CD14-positive monocyte (primary cell): Measurements from ENCODE around the gene CNTLN. TPM values are rescaled to one million over a fixed set of nuclear protein-coding genes. Genes with fewer than 3 reads are reported as not detected.

Experiments used
- DNase-seq, 3 donors: peaks; one replicate each; pipeline ENCODE4 v3.0.0-alpha.2; 2011 to 2022
- H2AFZ ChIP-seq: 2 replicates; pipeline ENCODE4 v1.6.0; 2012; ENCODE audit warnings: mild to moderate bottlenecking, low read depth, low read length, inconsistent platforms; ENCODE audit not compliant: insufficient read depth, poor library complexity, severe bottlenecking
- H3K27ac ChIP-seq, 2 donors: 1 replicate in 1 of 2; 2 replicates in 1 of 2; pipeline ENCODE4 v1.5.1; 2012 to 2013; ENCODE audit warnings: low read length in 2 of 2, control low read depth in 1 of 2, inconsistent platforms in 1 of 2, low read depth in 1 of 2, mild to moderate bottlenecking in 1 of 2
- H3K27me3 ChIP-seq, 2 donors: one replicate each; pipeline versions ENCODE4 v1.6.0 to v1.6.1; 2011 to 2013; ENCODE audit warnings: low read length in 2 of 2; ENCODE audit not compliant: control insufficient read depth in 2 of 2, insufficient read depth in 2 of 2
- H3K36me3 ChIP-seq, 2 donors: replicated peaks in 1 of 2; 1 replicate in 1 of 2; 2 replicates in 1 of 2; pipeline versions ENCODE4 v1.5.1 to v1.6.1; 2012 to 2013; ENCODE audit warnings: low read length in 2 of 2, control low read depth in 1 of 2, inconsistent platforms in 1 of 2, mild to moderate bottlenecking in 1 of 2; ENCODE audit not compliant: insufficient read depth in 2 of 2, control insufficient read depth in 1 of 2
- H3K4me1 ChIP-seq, 2 donors: 1 replicate in 1 of 2; 2 replicates in 1 of 2; pipeline versions ENCODE4 v1.5.1 to v1.6.1; 2012 to 2013; ENCODE audit warnings: low read length in 2 of 2, control low read depth in 1 of 2, inconsistent platforms in 1 of 2, mild to moderate bottlenecking in 1 of 2, moderate library complexity in 1 of 2; ENCODE audit not compliant: insufficient read depth in 2 of 2, control insufficient read depth in 1 of 2
- H3K4me2 ChIP-seq: replicated peaks from 2 replicates; pipeline ENCODE3; 2012; ENCODE audit warnings: low read length, moderate library complexity, mild to moderate bottlenecking; ENCODE audit not compliant: poor library complexity, severe bottlenecking; ENCODE audit errors: extremely low read depth
- H3K4me3 ChIP-seq, 3 experiments: fragments of 200-600 bp in 1 of 3; sonication (generic) in 1 of 3; replicated peaks in 1 of 3; 1 replicate in 2 of 3; 2 replicates in 1 of 3; pipeline ENCODE4 v1.5.1; 2011 to 2013; ENCODE audit warnings: low read length in 3 of 3, mild to moderate bottlenecking in 3 of 3, control low read depth in 2 of 3, low read depth in 2 of 3, inconsistent platforms in 1 of 3, moderate library complexity in 1 of 3
- H3K79me2 ChIP-seq: 2 replicates; pipeline ENCODE4 v1.6.0; 2012; ENCODE audit warnings: mild to moderate bottlenecking, control low read depth, inconsistent platforms, low read length, moderate library complexity; ENCODE audit not compliant: insufficient read depth
- H3K9ac ChIP-seq: 2 replicates; pipeline ENCODE4 v1.6.0; 2017; ENCODE audit warnings: low read length, mild to moderate bottlenecking; ENCODE audit not compliant: insufficient read depth, poor library complexity, severe bottlenecking
- H3K9me3 ChIP-seq, 2 donors: replicated peaks in 1 of 2; 1 replicate in 1 of 2; 2 replicates in 1 of 2; pipeline versions ENCODE4 v1.5.1 to v1.6.1; 2012 to 2013; ENCODE audit warnings: low read length in 2 of 2, control low read depth in 1 of 2; ENCODE audit not compliant: control insufficient read depth in 1 of 2, insufficient read depth in 1 of 2
- H4K20me1 ChIP-seq: 2 replicates; pipeline ENCODE4 v1.6.0; 2012; ENCODE audit warnings: mild to moderate bottlenecking, low read length, control low read depth, moderate library complexity; ENCODE audit not compliant: insufficient read depth
- H3K27ac Mint-ChIP-seq, 7 donors: one replicate each; pipeline ENCODE4 v1.8.0; 2020; ENCODE audit warnings: mild to moderate bottlenecking in 7 of 7, mixed read lengths in 7 of 7, moderate library complexity in 6 of 7, inconsistent platforms in 2 of 7
- H3K27me3 Mint-ChIP-seq, 3 donors: one replicate each; pipeline ENCODE4 v1.8.0; 2021 to 2022; ENCODE audit warnings: low read depth in 3 of 3, mild to moderate bottlenecking in 3 of 3, mixed read lengths in 3 of 3, moderate library complexity in 3 of 3, inconsistent platforms in 1 of 3
- H3K36me3 Mint-ChIP-seq, 2 donors: one replicate each; pipeline ENCODE4 v1.8.0; 2020; ENCODE audit warnings: mixed read lengths in 2 of 2, inconsistent platforms in 1 of 2, mild to moderate bottlenecking in 1 of 2
- H3K4me1 Mint-ChIP-seq: one replicate; pipeline ENCODE4 v1.8.0; 2020; ENCODE audit warnings: mild to moderate bottlenecking, mixed read lengths
- H3K4me3 Mint-ChIP-seq, 2 donors: one replicate each; pipeline ENCODE4 v1.8.0; 2020; ENCODE audit warnings: mild to moderate bottlenecking in 2 of 2, mixed read lengths in 2 of 2, moderate library complexity in 1 of 2
- H3K9me3 Mint-ChIP-seq, 7 donors: one replicate each; pipeline ENCODE4 v1.8.0; 2020 to 2022; ENCODE audit warnings: mixed read lengths in 7 of 7, mild to moderate bottlenecking in 6 of 7, moderate library complexity in 6 of 7, inconsistent platforms in 2 of 7
- CTCF ChIP-seq: fragments of 200-600 bp; IDR thresholded peaks from one replicate; pipeline ENCODE4 v1.8.0; 2022; ENCODE audit warnings: antibody characterized with exemption, mild to moderate bottlenecking
- WGBS: methylation state at CpG from one replicate; pipeline ENCODE4 v1.1.5; 2013; ENCODE audit warnings: missing lambda C conversion rate; ENCODE audit not compliant: insufficient coverage; 5-methylcytosine and 5-hydroxymethylcytosine counted together
- intact Hi-C, 2 donors: fragments of 100-400 bp; cut with micrococcal nuclease; formaldehyde crosslinking; loops; one replicate each; pipeline versions ENCODE4 v1.15.0 to v1.15.1; 2023
- polyA plus RNA-seq, 3 donors: library from polyadenylated mRNA; depleted of rRNA in 1 of 3; unstranded in 2 of 3; stranded (reverse) in 1 of 3; fragments of 300-500 nt in 2 of 3; fragments of >200 nt in 1 of 3; fragmentation: Illumina TruSeq in 2 of 3; gene quantifications; 1 replicate in 2 of 3; 2 replicates in 1 of 3; pipeline ENCODE4 v1.2.3, GENCODE V29; 2012 to 2021

The CNTLN gene
- polyA plus RNA-seq, 3 donors = 2.2 to 5.6 (median 4.0) TPM

- Mint-ChIP-seq H3K27ac (no peak overlapping the region), H3K36me3 (no peaks in the 10 kb centered on the region), H3K4me3 (no peak overlapping the region), H3K4me1 (no peaks in the 10 kb centered on the region), H3K9me3 (peaks cover 0 to 2% (median 0%) of the 10 kb centered on the region in 7 donors), H3K27me3 (peaks cover 0 to 5% (median 0%) of the 10 kb centered on the region in 3 donors)
- WGBS = no CpG with 5 or more reads among the region's 4 CpGs
- intact Hi-C loops = loop anchor here in 1 of 2 donors (10.0 kb wide), 1 partner anchor 338 kb away; no protein-coding TSS in a partner anchor
- H3K27ac ChIP-seq = no peak overlapping the region
- no peak overlapping the region for H3K4me2 ChIP-seq
- DNase-seq = peak in 2 of 3 donors; percentile 15 to 44
- H3K79me2 ChIP-seq = no peaks in the 10 kb centered on the region
- no peak overlapping the region for H3K4me3 ChIP-seq
- no peaks in the 10 kb centered on the region for H3K4me1 ChIP-seq
- no peak overlapping the region for H3K9ac ChIP-seq
- peak; percentile 80 for TF ChIP-seq CTCF
- H4K20me1 ChIP-seq = no peaks in the 10 kb centered on the region
- H2AFZ ChIP-seq = no peak overlapping the region
- no peaks in the 10 kb centered on the region for H3K9me3 ChIP-seq
- no peaks in the 10 kb centered on the region for H3K36me3 ChIP-seq
- no peaks in the 10 kb centered on the region for H3K27me3 ChIP-seq
Measured at GRCh38 chr9:17116400-17116837, 18.4 kb upstream of the CNTLN start.

GRCh38 chr9:17117372-17117771, 17.5 kb upstream of the CNTLN start:
- Histone ChIP-seq H3K9ac (no peak overlapping the region), H3K79me2 (no peaks in the 10 kb centered on the region), H3K27ac (no peak overlapping the region), H2AFZ (no peak overlapping the region), H3K4me1 (no peaks in the 10 kb centered on the region), H4K20me1 (no peaks in the 10 kb centered on the region), H3K36me3 (no peaks in the 10 kb centered on the region), H3K4me3 (no peak overlapping the region), H3K4me2 (no peak overlapping the region), H3K27me3 (no peaks in the 10 kb centered on the region), H3K9me3 (no peaks in the 10 kb centered on the region)
- no peak for DNase-seq
- WGBS = 83% methylated on average over 1 of the region's 3 CpGs
- Mint-ChIP-seq H3K27ac (no peak overlapping the region), H3K36me3 (no peaks in the 10 kb centered on the region), H3K27me3 (peaks cover 0 to 5% (median 0%) of the 10 kb centered on the region in 3 donors), H3K9me3 (peaks cover 0 to 5% (median 2%) of the 10 kb centered on the region in 7 donors), H3K4me1 (no peaks in the 10 kb centered on the region), H3K4me3 (no peak overlapping the region)
- intact Hi-C loops = loop anchor here in 1 of 2 donors (10.0 kb wide), 1 partner anchor 337 kb away; no protein-coding TSS in a partner anchor
- TF ChIP-seq CTCF = no peak
